SKM-1 (cell line): Measurements from ENCODE around the gene ACAD11.
"Not testable (repeated sequence)": the region's sequence is repeated elsewhere in the genome, so short reads cannot be mapped to it uniquely, and the experiment has no call there.

Experiments used
- DNase-seq: peaks from one replicate; lab custom pipeline; 2025; ENCODE audit not compliant: unreplicated experiment; lab: John Stamatoyannopoulos, UW

Gene ACAD11

GRCh38 chr3:132606085-132606484, 53.5 kb downstream of the ACAD11 start:
- DNase-seq = no peak

- no peak for DNase-seq
Measured at GRCh38 chr3:132605374-132605792, 54.2 kb downstream of the ACAD11 start.

DNA sequence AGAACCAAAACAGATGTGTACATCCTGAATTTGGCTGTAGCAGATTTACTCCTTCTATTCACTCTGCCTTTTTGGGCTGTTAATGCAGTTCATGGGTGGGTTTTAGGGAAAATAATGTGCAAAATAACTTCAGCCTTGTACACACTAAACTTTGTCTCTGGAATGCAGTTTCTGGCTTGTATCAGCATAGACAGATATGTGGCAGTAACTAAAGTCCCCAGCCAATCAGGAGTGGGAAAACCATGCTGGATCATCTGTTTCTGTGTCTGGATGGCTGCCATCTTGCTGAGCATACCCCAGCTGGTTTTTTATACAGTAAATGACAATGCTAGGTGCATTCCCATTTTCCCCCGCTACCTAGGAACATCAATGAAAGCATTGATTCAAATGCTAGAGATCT, 59.0 kb downstream of the ACAD11 start:
- not testable (repeated sequence) for DNase-seq

DNA sequence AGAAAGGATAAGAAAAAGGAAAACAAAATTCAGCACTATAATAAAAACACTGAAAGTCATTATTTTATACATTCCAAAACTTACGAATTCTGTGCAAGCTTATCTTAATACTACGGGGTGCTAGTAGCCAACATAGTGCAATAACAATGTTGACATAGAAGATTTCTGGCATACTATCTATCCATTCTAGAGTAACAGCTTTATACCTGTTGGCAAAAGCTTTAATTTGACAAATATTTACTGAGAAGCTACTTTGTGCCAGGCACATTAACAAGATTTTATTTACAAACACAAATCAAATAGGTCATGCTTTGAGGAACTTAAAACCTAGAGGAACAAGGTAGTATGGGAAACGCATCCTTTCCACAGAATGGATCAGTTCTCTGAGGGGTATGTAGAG, 61.4 kb downstream of the ACAD11 start:
- no peak for DNase-seq

DNA sequence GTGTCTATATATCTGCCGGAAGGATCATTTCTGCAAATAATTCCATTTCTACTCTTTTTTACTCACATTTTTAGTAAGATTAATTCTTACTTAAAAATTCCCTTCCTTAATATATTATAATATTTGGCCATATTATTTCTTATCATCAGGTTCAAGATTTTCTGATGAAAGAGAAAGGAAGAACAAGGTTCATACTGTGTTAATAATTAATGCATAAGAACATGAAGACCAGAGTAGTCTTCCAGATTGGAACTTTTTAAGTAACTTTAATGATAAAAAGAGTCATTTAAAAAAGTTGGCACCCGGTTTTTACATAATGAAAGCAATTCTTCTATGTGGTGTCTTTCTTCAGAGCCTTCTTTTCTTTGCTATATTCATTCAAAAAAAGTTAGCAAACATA, 61.9 kb downstream of the ACAD11 start:
- no peak for DNase-seq

DNA sequence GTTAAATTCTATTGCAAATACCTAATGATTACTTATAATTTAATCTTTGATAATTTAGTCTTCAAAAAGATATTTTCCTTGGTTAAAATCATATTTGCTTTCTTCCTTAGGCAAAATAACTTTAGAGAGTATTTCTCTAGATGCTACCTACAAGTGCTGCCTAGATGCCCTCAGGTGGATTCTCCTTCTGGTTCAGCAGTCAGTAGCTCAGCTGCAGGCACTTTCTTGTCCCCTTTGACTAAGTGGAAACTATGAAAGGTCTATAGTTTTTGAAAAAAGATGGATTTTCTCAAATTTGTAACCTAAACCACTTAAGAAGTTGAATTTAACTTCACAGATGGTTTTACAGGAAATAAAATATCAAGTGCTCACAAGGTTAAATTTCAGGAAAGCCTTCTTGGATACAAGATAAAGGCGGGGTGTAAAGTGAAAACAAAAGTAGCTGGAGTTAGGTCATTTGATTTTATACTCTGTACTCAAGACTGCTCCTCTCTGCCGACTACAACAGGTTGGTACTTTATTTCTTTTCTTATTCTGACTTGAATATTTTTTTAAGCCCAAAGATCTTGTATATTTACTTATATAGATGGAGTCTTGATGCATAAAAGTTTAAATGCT, 62.7 kb downstream of the ACAD11 start, which contains the start of gene ACKR4:
Gene ACKR4 (plus strand): TSS at position 455 of the 618 bp plus-strand sequence. CDS start 3,128 bp downstream, outside the sequence.
- DNase-seq = no peak

GRCh38 chr3:132596326-132596725, 63.3 kb downstream of the ACAD11 start:
- DNase-seq = no peak

DNA sequence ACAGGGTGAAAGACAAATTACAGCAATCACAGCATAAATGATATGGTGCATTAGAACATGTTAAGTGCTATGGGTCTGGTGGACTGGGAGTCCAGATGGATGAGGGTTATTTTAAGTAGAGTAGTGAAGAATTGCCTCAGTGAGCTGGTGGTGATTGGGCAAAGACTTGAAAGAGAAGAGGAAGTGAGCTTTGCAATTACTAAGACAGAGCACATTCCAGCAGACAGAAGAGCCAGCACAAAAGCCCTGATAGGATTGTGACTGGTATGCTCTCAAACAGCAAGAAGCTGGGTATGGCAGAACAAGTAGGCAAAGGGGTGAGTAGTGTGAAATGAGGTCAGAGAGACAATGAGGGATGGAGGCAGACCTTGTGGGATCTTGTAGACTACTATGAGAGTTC, 64.6 kb downstream of the ACAD11 start:
- peak; percentile 67 for DNase-seq

- DNase-seq = no peak
Measured at GRCh38 chr3:132594498-132594897, 65.1 kb downstream of the ACAD11 start.

- DNase-seq = no peak
Measured at GRCh38 chr3:132593947-132594323, 65.7 kb downstream of the ACAD11 start.

DNA sequence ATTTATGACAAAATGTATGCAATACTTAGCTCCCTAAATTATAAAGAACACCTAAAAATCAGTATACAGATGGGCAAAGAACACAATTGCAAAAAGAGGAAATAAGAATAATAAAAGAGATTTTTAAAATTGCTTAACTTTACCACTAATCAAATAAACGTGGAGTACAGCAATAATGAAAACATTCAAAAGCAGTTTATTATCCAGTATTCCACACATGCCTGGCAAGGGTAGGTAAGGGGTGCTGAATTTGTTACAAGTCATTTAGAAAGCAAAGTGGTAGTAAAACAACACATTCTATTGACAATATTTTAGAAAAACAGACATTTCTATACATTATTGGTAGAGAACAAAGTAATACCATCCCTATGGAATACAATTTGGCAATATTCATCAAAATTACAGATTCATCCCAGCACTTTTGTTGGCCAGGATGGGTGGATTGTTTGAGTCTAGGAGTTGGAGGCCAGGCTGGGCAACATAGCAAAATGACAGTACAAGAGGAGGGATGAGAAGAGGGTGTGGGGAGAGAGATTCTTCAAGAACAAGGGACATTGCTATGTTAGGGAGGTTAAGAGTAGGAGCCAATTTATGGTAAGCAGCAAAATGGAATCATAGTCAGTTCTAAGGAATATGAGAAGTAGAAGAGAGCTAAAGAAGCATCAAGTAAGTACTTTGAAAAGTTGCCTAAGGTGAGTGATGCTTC, 66.2 kb downstream of the ACAD11 start:
- no peak for DNase-seq

DNA sequence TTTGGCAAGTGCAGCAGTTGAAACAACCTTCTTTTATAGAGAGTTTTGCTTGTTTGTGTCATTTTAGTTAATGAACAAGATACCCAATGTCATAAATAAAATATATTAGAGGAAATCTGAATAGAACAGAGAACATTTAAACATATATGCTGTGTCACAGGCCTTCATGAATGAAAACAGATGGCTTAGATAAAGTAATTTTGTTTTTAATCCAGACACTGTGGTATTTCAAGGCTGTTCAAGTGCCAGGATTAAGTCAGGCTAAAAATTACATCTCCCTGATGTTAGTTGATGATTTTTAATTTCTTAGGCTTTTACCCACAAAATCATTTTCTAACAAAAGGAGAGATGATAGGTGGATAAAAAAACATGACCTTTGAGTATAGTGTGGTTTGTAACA, 67.4 kb downstream of the ACAD11 start:
- DNase-seq = no peak

- DNase-seq = no peak
Measured at GRCh38 chr3:132587401-132587800, 72.2 kb downstream of the ACAD11 start.

DNA sequence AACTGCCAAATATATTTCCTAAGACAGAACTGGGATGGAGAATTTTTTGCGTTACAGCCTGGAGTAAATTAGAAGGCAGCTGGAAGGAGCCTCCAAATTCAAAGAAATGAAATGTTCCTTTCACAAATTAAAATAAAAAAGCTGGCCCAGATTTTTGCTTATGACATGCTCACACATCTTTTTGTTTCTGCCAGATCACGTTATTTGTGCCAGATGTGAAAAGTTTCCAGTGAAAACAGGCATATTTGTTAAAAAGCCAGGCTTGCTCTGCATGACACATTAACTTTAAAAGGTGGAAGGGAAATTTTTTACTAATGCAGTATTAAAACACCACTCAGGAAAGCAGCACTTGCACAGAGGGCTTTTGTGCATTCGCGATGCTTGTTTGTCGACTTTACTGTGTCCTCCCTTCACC, 85.8 kb downstream of the ACAD11 start:
- DNase-seq = no peak

GRCh38 chr3:132570016-132570415, 89.6 kb downstream of the ACAD11 start:
- no peak for DNase-seq

GRCh38 chr3:132569580-132569979, 90.0 kb downstream of the ACAD11 start:
- DNase-seq = no peak

DNA sequence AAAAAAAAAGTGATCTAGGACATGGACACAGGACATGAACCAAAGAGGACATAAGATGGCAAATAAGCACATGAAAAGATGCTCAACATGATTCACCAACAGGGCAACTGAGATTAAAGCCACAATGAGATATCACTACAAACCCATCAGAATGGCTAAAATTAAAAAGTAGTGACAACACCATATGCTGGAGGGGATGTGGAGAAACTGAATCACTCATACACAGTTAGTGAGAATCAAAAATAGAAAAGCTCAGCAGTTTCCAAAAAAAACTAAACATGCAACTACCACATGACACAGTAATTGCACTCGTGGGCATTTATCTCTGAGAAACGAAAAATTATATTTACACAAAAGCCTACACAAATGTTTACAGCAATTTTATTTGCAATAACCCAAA, 90.5 kb downstream of the ACAD11 start:
- DNase-seq = no peak

GRCh38 chr3:132568422-132568821, 91.2 kb downstream of the ACAD11 start:
- DNase-seq = no peak

DNA sequence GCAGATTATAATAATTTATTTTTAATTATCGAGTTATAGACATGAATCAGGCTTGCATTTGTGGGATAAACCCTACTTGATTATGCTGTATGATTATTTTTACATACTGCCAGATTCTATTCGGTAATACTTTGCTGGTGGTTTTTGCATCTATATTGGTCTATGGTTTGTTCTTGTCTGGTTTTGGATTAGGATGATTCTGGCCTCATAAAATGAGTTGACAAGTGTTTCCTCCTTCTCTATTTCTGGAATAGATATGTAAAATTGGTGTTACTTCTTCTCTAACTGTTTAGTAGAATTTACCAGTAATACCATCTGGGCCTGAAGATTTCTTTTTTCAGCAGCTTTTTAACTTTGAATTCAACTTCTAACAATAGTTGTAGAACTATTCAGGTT, 95.5 kb downstream of the ACAD11 start:
- DNase-seq = no peak

DNA sequence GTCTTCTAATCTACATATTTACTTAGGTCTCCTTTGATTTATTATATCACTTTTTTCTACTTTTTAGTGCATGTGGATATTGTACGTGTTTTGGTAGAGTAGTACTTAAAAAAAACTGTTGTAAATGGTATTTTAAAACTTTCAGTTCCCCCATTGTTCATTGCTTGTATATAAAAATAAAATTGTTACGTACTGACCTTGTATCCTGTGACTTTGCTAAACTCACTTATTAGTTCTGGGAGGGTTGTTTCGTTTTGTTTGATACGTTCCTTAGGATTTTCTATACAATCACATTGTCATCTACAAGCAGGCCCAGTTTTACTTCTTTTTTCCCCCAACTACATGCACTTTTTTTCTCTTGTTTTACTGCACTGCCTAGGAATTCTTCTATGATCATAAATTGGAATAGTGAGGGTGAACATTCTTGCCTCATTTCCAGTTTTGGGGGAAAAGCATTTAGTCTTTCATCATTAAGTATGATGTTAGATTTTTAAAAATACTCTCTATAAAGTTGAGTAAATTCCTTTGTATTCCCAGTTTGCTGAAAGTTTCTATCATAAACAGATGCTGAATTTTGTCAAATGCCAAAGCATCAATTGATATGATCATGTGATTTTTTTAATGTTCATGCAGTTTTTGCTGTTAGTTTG, 96.1 kb downstream of the ACAD11 start:
- no peak for DNase-seq

DNA sequence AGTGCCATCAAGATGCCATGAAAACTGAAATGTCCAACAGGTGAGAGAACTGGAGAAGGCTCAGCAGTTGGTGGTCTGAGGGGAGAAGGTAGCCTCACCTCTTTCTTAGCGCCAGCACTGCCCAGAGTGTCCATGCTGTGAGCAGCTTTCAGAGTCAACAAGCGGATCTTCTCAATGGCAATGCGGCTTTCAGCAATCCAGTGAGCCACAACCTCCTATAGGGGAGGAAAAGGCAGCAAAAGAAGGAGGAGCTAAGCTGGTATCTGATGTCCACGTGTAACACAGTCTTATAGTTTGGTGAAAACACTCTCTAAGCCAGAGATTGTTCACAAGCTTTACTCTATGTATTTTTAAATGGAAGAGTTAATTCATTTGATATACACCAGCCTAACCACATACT, 98.6 kb downstream of the ACAD11 start:
- DNase-seq = no peak

DNA sequence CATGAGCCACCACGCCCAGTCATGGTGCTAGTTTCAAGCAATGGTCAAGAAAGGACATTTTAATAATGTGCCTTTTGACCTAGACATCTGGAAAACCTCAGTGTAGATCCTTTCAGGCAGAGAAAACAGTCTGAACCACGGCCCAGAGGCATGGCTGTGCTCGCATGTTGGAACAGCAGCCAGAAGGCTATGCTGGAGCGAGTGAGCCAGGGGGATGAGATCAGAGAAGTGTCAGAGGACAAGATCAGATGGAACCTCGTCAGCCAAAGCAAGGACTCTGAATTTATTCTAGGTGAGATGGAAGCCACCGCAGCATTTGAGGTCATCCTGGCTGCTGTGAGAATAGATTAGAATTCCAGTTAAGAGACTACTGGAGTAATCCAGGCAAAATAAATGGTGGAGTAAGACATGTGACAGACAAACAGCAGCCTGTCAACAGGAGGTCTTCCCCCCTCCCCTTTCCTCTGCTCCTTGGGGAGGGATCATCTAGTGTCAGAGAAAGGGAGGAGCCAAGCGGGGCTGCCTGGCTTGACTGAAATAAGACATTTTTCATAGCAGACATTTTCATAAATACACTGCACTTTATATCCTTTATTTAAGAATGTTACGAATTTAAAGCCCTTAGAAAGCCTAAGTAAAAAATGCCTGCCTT, 103.0 kb downstream of the ACAD11 start:
- no peak for DNase-seq
